ENCODE results near the gene SERP2.

DNA sequence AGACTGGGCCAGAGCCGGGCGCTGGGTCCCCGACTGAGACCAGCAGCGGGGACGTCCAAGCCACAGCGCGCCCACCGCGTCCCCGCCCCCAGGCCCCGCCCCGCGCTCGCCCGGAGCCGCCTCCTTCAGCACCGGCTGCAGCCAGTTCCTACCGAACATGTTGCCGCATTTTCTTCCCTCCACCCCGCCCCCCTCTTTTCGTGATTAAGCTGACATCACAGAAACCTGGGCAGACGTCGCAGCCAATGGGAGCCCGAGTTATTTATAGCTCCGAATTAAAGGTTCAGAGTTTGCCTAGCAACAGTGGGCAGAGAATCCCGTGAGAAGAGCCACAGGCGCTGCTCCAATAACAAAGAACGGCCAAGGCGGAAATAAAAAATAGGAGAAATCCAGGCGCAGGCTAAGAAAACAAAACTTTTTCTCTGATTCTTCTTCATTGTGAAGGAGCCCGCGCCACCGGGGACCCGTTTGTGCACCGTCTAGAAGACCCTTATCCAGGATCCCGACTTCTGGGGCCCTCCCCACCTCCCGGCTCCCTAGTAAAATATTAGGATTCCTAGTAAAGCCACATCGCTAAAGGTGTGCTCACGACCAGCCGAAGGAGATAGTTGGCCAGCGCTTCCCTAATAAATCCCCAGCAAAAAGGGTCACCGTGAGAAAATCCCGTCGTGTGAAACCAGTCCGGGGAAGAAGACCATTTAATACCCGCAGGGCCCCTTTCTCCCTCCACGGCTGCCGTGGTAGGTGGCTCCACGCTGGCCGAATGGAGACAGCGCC lies 61.7 kb downstream of the SERP2 start:
- TF ChIP-seq, protein P1, sequence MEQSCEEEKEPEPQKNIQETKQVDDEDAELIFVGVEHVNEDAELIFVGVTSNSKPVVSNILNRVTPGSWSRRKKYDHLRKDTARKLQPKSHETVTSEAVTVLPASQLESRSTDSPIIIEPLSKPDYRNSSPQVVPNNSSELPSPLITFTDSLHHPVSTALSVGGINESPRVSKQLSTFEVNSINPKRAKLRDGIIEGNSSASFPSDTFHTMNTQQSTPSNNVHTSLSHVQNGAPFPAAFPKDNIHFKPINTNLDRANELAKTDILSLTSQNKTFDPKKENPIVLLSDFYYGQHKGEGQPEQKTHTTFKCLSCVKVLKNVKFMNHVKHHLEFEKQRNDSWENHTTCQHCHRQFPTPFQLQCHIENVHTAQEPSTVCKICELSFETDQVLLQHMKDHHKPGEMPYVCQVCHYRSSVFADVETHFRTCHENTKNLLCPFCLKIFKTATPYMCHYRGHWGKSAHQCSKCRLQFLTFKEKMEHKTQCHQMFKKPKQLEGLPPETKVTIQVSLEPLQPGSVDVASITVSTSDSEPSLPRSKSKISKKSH (CRISPR knock-in tag; IDR thresholded peaks at IDR 0.05; ENCODE audit: borderline replicate concordance) = no peak
- TF ChIP-seq ZNF12 (CRISPR knock-in tag; IDR thresholded peaks at IDR 0.05) = no peak
- TF ChIP-seq, protein P2, sequence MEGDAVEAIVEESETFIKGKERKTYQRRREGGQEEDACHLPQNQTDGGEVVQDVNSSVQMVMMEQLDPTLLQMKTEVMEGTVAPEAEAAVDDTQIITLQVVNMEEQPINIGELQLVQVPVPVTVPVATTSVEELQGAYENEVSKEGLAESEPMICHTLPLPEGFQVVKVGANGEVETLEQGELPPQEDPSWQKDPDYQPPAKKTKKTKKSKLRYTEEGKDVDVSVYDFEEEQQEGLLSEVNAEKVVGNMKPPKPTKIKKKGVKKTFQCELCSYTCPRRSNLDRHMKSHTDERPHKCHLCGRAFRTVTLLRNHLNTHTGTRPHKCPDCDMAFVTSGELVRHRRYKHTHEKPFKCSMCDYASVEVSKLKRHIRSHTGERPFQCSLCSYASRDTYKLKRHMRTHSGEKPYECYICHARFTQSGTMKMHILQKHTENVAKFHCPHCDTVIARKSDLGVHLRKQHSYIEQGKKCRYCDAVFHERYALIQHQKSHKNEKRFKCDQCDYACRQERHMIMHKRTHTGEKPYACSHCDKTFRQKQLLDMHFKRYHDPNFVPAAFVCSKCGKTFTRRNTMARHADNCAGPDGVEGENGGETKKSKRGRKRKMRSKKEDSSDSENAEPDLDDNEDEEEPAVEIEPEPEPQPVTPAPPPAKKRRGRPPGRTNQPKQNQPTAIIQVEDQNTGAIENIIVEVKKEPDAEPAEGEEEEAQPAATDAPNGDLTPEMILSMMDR (CRISPR knock-in tag; IDR thresholded peaks at IDR 0.05) = no peak
- TF ChIP-seq GZF1 (CRISPR knock-in tag; IDR thresholded peaks at IDR 0.05) = no peak
- TF ChIP-seq MEIS2 (CRISPR knock-in tag; IDR thresholded peaks at IDR 0.05) = no peak

All from HepG2 (cell line).